Mesothelial cell of epicardium (in vitro differentiated cells): Measurements from ENCODE around the gene SSX2IP. TPM values are rescaled to one million over a fixed set of nuclear protein-coding genes. Genes with fewer than 3 reads are reported as not detected.
A peak's percentile ranks its signal among the peaks of the same experiment; 100 is the strongest.

Source experiments
- DNase-seq, 2 experiments: peaks; one replicate each; pipeline ENCODE4 v3.0.0; 2021; ENCODE audit warnings: low spot score in 2 of 2; ENCODE audit not compliant: unreplicated experiment in 2 of 2
- H3K27ac Mint-ChIP-seq: 2 replicates; pipeline ENCODE4 v1.8.0; 2021; ENCODE audit warnings: mixed read lengths
- H3K27me3 Mint-ChIP-seq: 2 replicates; pipeline ENCODE4 v1.8.0; 2021; ENCODE audit warnings: low read depth, mixed read lengths
- H3K36me3 Mint-ChIP-seq: 2 replicates; pipeline ENCODE4 v1.8.0; 2021; ENCODE audit warnings: mixed read lengths
- H3K4me1 Mint-ChIP-seq: 2 replicates; pipeline ENCODE4 v1.8.0; 2021; ENCODE audit warnings: mixed read lengths
- H3K4me3 Mint-ChIP-seq: 2 replicates; pipeline ENCODE4 v1.8.0; 2021; ENCODE audit warnings: mild to moderate bottlenecking, moderate library complexity, mixed read lengths
- H3K9me3 Mint-ChIP-seq: 2 replicates; pipeline ENCODE4 v1.8.0; 2021; ENCODE audit warnings: mixed read lengths
- total RNA-seq: library from RNA; stranded (reverse); gene quantifications from 3 replicates; pipeline ENCODE4 v1.2.1, GENCODE V29; 2021
- TF ChIP-seq, protein P1 (sequence below): fragments of 200-600 bp; sonication (generic); IDR thresholded peaks from one replicate; pipeline ENCODE4 v1.5.0; 2021; ENCODE audit warnings: antibody characterized with exemption; ENCODE audit not compliant: unreplicated experiment

SSX2IP gene
- total RNA-seq, 1 donor from 2014 or later, result 18.2 TPM

DNA sequence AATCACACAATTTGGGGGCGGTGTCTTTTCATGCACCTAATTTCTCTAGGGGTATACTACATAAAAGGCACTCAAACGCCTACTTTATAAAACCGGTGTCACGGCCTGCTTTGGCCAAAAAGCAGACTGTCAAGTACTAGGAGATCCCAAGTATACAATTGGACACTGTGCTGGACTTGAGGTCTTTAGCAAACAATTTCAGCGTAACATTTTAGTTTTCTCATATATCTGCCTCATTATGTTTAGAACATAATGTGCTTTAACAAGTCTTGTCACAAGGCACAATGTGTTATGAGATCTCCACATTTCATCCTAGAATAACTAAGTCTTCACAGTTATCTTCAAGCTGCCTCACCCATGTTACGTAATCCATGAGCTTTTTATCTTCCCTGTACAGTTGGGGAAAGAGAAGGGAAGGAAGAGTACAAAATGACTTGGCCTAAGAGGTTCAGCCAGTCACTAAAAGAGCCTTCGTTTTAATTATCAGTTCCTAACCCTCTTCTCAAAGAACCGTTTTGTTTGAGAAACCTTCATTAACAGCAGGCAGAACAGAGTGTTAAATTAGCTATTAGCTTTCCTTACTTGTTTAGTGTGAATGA, 1.7 kb downstream of the SSX2IP start:
- no peak for DNase-seq
- peaks cover 1% of the 10 kb centered on the region for H3K9me3 Mint-ChIP-seq
- no peaks in the 10 kb centered on the region for H3K27me3 Mint-ChIP-seq
- H3K36me3 Mint-ChIP-seq, result no peaks in the 10 kb centered on the region
- H3K4me1 Mint-ChIP-seq, result peaks cover 44% of the 10 kb centered on the region
- H3K4me3 Mint-ChIP-seq, result peak overlapping the region; percentile 87
- peak overlapping the region; percentile 14 for H3K27ac Mint-ChIP-seq
- TF ChIP-seq, protein P1, sequence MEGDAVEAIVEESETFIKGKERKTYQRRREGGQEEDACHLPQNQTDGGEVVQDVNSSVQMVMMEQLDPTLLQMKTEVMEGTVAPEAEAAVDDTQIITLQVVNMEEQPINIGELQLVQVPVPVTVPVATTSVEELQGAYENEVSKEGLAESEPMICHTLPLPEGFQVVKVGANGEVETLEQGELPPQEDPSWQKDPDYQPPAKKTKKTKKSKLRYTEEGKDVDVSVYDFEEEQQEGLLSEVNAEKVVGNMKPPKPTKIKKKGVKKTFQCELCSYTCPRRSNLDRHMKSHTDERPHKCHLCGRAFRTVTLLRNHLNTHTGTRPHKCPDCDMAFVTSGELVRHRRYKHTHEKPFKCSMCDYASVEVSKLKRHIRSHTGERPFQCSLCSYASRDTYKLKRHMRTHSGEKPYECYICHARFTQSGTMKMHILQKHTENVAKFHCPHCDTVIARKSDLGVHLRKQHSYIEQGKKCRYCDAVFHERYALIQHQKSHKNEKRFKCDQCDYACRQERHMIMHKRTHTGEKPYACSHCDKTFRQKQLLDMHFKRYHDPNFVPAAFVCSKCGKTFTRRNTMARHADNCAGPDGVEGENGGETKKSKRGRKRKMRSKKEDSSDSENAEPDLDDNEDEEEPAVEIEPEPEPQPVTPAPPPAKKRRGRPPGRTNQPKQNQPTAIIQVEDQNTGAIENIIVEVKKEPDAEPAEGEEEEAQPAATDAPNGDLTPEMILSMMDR, result no peak

DNA sequence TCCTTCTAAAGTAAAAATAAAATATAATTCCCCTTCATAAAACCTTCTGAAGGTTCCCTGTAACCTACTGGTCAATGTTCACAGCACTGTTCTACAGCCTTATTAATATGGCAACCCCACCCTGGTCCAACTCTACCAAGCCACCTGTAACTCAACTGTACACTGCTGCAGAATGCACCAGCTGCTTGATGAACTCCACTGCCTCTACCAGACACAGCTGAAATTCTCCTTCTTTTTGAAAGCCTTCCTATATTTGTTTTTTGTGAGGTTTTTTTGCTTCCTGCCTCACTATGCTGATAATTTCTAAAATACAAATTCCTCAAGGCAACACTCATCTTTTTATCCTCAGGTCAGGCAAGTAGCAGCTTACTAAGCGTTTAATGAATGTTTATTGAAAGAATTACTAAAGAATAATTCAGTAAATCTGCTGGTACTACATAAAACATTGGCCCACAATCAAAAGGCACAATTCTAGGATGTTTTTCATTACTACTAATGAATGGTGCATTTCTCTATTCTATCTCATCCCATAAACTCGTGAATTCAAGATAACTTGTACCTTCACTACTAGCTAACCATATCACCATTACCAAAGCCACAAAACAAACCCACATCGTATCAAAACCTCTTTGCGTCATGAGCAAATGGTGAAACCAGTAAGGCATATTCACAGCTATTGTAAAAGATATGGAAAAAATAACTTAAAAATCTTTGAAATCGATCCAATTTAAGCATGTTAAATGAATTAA, 2.4 kb downstream of the SSX2IP start:
- Mint-ChIP-seq H3K27me3 (no peaks in the 10 kb centered on the region), H3K36me3 (peaks cover under 1% of the 10 kb centered on the region), H3K27ac (no peak overlapping the region), H3K4me1 (peaks cover 40% of the 10 kb centered on the region), H3K9me3 (peaks cover 3% of the 10 kb centered on the region), H3K4me3 (no peak overlapping the region)
- DNase-seq, result no peak
- TF ChIP-seq, protein P1, result no peak

DNA sequence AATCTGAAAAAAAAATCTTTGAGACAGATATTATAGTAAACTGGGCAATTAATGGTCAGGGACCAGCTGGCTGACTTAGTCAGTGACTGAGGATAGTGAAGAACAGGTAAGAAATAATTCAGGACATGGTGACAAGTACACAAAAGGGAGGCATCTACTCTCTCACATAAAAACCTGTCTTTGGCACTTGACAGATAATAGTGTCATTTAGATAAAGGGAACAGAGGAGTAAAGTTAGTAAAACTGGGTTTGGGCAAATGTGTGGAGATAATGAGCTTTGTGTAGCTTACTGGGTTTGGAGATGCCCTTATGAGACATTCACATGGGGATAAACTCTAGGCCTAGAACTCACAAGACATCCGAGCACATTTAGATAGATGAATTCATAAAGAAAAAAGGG, 4.0 kb downstream of the SSX2IP start:
- TF ChIP-seq, protein P1, result no peak
- Mint-ChIP-seq H3K27ac (no peak overlapping the region), H3K36me3 (peaks cover 1% of the 10 kb centered on the region), H3K4me1 (peaks cover 32% of the 10 kb centered on the region), H3K9me3 (peaks cover 3% of the 10 kb centered on the region), H3K27me3 (no peaks in the 10 kb centered on the region), H3K4me3 (no peak overlapping the region)
- DNase-seq, result no peak

DNA sequence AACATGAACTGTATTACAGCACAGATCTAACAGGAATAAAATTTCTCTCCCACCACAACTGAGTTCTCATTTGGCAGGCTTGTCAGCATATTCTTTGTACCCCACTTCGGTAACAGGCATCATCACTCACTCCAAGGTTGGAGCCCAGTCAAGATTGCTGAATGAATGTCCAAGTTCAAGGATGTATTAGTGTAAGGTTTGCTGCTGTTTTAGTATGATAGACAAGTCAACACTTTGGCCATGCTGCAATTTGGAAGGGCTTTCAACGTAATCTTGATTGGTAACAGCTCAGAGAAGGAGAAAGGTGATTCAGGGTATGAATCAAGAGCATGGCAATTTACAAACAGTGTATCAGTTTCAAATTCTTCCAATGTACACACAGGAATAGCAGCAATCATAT, 6.8 kb downstream of the SSX2IP start:
- peaks cover 3% of the 10 kb centered on the region for H3K36me3 Mint-ChIP-seq
- TF ChIP-seq, protein P1, result no peak
- H3K9me3 Mint-ChIP-seq, result peaks cover 3% of the 10 kb centered on the region
- no peak for DNase-seq
- peaks cover 17% of the 10 kb centered on the region for H3K4me1 Mint-ChIP-seq
- no peak overlapping the region for H3K4me3 Mint-ChIP-seq
- H3K27me3 Mint-ChIP-seq, result no peaks in the 10 kb centered on the region
- H3K27ac Mint-ChIP-seq, result no peak overlapping the region

DNA sequence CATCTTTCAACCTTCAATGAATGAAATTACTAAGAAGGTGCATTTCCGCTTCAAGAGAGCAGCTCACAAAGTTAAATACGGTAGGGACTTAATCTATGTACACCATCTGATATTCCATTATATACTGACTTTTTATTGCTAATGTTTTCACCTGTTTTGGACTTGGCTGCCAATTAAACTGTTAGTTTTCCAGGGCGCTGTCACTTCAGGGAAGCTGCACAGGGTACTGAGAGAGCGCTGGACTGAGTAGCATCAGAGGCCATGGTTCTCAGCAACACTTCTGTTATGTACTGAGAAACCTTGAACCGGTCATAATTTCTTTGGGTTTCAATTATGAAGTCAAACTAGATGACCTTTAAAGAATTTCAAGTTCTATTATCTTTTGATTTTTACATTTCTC, 8.2 kb downstream of the SSX2IP start:
- peaks cover 15% of the 10 kb centered on the region for H3K36me3 Mint-ChIP-seq
- TF ChIP-seq, protein P1, result no peak
- H3K27me3 Mint-ChIP-seq, result no peaks in the 10 kb centered on the region
- H3K27ac Mint-ChIP-seq, result no peak overlapping the region
- H3K4me1 Mint-ChIP-seq, result peaks cover 10% of the 10 kb centered on the region
- DNase-seq, result no peak
- no peak overlapping the region for H3K4me3 Mint-ChIP-seq
- peaks cover 15% of the 10 kb centered on the region for H3K9me3 Mint-ChIP-seq
